Measurements from ENCODE around the gene SUN3.
A peak's percentile ranks its signal among the peaks of the same experiment; 100 is the strongest.

The SUN3 gene

DNA sequence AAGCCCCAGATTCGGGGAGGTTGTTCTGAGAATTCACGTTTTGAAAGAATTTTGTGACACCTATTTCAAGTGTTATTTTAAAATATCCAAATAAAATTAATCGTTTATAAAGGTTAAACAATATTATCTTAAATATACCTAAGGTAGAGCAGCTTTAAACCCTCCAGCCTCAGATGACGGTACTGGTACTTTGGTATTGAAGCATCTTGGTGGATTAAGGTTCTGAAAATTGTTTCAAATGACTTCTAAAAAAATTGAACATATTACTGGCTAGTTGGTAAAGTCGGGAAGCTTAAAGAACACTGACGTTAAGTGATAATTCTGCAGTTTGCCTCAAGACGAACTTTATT, 49.1 kb downstream of the SUN3 start:
- no peak for DNase-seq

- peak; percentile 47 to 93 (median 81) for DNase-seq
Observed at GRCh38 chr7:47979145-47979831, 49.6 kb downstream of the SUN3 start, which contains the start of gene HUS1. Gene HUS1, minus strand, starts transcription at chr7:47979615. Its CDS starts 96 bp downstream, at chr7:47979519.

DNA sequence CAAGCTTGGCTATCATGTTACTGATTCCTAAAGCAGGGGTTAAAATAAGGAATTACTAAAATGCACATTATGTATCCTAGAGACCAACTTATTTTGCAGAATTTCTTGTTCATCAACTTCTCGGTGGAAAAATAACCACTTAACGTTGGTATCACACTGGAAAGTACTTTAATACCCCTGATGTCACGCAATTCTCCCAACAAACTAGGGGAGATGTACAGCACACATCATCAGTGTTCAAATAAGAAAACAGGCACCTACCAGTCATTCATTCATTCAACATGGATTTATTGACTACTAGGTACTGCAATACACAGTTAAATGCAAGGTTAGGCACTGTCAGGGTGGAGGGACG, 50.1 kb downstream of the SUN3 start:
- no peak for DNase-seq

- no peak for DNase-seq
Observed at GRCh38 chr7:47973739-47974138, 55.2 kb downstream of the SUN3 start.

DNA sequence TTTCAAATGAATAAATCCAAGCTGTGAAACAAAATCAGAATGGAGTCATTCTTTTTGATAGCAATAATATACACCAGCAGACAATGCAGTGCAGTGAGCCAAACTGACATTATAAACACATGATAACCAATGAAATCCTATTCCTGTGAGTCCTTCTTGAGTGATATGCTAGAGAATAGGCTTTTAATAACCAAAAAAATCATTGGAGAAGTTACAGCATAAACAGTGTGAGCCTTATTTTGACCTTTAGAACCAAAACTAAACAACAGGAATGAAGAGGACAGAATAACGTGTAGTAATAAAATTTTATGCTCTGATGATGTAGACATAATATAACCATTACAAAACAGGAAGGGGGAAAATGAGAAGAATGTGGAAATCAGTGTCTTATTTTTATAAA, 58.1 kb downstream of the SUN3 start:
- DNase-seq, result no peak

- DNase-seq, result peak in 35 of 51 donors; percentile 4 to 72 (median 34)
Observed at GRCh38 chr7:47968847-47969774, 59.8 kb downstream of the SUN3 start.

- no peak for DNase-seq
Observed at GRCh38 chr7:47967708-47968107, 61.2 kb downstream of the SUN3 start.

DNA sequence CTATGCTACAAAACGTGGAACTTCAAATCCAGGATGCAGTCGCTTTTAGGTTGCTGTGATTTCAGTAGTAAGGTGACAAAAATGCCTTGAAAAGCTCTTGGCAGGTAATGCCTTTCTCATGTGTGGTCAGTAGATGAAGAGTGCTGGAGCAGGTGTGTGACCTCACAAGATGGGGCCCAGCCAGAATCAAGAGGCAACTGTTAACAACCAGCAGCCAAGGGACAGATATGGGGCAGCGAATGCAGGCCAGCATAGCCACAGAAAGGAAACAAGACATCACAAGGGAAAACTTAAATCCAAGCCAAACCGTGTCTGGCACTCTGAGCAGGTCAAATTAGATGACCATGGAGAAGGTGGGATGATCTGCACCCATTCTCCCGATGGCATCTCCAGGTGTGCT, 61.8 kb downstream of the SUN3 start:
- DNase-seq, result no peak

GRCh38 chr7:47965456-47965855, 63.5 kb downstream of the SUN3 start:
- DNase-seq, result peak in 3 of 51 donors; percentile 6 to 23 (median 18)

DNA sequence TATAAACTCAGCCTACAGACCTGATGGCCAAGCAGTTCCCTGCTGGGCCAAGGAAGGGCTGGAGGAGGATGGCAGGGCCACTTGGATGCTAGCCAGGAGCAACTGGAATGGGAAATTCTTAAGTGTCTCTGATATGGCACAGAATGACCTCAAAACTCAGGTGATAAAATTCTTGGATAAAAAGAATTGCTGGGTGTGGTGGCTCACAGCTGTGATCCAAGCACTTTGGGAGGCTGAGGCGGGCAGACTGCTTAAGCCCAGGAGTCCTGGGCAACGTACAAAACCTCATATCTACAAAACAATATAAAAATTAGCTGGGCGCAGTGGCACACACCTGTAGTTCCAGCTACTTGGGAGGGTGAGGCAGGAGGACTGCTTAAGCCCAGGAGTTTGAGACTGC, 66.6 kb downstream of the SUN3 start:
- DNase-seq, result no peak

GRCh38 chr7:47957156-47957555, 71.8 kb downstream of the SUN3 start:
- DNase-seq, result no peak

GRCh38 chr7:47956220-47956619, 72.7 kb downstream of the SUN3 start:
- no peak for DNase-seq

DNA sequence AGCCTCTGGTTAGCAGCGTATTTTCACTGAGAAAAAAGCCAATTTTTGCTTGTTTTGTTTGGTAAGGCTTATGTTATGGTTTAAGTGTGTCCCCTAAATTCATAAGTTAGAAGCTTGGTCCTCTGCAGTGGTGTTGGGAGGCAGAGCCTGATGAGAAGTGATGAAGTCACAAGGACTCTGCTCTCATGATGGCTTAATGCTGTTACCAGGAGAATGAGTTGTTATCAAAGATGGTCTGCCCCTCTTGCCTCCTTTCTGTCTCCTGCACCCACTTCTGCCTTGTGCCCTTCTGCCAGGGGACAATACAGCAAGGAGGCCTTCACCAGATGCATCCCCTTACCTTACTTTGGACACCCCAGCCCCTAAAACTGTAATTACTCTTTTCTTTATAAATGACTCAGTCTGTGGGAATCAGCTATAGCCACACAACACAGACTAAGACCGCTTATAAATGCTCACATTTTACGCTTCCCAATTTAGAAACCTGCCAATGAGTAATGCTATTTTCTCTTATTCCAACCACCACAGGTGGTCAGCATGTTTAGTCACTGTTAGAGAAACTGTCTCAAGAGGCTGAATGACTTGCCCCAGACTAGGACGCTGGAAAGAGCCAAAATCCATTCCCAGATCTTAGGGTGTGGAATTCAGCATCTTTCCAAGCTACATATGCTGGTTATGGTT, 74.5 kb downstream of the SUN3 start:
- peak in 1 of 51 donors; percentile 16 for DNase-seq

DNA sequence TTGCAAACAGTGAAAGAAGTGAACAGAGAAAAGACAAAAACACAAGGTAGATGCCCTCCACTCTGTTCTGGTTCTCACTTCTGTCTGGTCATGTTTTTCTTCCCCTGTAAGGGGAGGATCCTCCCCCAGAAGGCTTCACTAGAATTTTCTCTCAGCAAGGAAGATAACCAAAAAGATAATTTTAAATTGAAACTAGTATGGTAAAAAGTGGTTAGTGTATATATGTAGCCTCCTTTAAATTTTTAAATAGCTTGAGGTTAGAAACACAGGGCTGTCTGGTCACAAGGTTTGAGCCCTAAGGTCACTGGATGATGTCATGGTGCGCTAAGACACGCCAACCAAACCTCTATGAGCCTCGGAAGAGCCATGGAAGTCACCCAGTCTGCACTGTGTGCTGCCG, 75.1 kb downstream of the SUN3 start:
- no peak for DNase-seq

DNA sequence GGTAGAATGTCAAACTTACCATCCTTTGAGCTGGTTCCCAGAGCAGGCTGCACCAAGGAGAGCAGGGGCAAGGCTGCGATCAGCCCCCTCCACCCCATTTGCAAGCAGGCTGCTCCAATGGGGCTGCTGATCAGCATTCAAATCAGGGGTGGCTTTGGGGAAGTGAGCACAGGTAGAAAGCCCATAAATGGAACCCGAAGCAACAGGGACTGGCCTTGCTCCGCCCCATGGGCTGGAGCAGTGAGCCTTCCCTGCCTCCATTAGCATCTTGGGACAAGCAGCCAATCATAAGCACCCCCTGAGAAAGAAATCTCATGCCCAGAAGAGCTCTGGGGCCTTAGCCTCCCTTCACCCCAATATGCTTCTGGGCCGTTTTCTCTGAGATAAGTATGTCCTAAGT, 76.7 kb downstream of the SUN3 start:
- no peak for DNase-seq

DNA sequence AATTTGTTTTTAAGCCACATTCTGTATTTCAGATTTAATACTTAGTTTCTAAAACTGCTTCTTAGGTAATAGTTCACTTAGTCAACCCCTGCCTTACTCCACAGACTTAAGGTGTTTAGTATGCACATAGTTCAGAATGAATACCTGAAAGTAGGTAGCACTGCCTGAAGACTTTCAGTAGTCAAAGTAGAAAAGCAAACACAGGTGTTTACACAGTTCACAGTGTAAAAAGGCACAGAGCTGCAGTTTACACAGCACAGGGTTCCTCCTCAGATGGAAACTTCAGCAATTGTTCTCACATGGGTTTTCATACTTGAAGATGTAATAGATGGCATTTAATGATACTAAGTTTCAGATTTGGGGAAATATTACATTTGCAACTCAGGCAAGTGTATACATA, 77.5 kb downstream of the SUN3 start:
- DNase-seq, result no peak

GRCh38 chr7:47950714-47951113, 78.2 kb downstream of the SUN3 start:
- peak in 5 of 51 donors; percentile 2 to 41 (median 9) for DNase-seq

GRCh38 chr7:47949703-47950102, 79.2 kb downstream of the SUN3 start:
- DNase-seq, result no peak

GRCh38 chr7:47948141-47948790, 80.6 kb downstream of the SUN3 start, which contains the start of gene PKD1L1:
Gene PKD1L1, minus strand, starts transcription at chr7:47948466. Its CDS starts 26 bp downstream, at chr7:47948440.
- DNase-seq, result no peak

DNA sequence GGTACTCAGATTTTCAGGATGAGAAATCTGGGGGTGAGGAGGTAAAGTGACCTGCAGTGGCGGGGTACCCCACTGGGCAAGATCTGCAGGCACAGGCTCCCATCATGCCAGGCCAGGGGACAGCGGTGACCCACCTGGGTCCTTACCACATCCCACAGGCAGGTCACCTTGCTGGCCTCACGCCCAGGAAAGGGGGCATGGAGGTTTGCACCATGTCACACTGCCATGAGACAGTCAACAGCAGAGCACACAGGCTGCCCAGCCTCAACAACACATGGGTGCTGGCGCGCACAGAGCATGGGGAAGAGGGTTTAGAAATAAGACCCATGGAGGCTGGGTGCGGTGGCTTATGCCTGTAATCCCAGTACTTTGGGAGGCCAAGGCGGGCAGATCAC, 81.6 kb downstream of the SUN3 start:
- no peak for DNase-seq

DNA sequence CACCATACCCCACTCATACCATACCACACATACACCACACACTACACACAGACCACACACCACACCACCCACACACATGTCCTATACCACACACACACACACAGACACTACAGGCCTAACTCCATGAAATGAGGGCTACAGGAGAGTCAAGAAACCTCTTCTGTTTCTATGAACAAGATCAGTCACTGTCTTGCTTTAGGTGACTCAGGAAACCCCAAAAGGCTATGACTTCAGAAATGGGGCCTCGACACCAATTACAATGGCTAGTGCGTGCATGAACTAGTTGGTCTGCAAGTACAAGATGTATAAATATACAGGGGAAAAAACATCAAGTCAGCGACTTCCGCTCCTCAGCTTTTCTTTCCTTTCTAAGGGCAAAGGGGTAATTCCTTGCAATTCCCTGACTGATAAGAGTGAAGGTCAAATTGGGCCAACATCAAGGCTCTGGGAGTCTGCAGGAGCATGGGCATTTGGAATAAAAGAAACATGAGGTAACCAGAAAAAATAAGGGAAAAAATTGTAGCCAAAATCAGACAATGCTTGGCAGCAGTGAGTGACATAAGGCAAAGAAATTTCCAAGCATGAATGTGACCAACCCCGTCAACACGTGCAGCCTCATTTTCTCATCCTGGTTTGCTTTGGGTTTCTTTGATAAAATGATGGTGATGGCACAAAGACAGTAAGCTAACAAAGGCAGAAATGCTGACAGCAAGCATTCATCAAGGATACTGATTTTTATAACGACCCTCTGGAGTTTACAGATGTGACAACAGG, 82.1 kb downstream of the SUN3 start:
- no peak for DNase-seq

Data from hypothalamus (tissue), 51 donors.